Left ventricle myocardium inferior (tissue), 1 donor: ENCODE results near the gene SBK1. TPM values are rescaled to one million over a fixed set of nuclear protein-coding genes. Genes with fewer than 3 reads are reported as not detected.

Source experiments
- DNase-seq: peaks from one replicate; pipeline ENCODE4 v3.0.0-alpha.2; 2020
- H3K27ac ChIP-seq: fragments of 200-600 bp; replicated peaks from 2 replicates; pipeline ENCODE4 v1.8.0; 2021
- H3K27me3 ChIP-seq: fragments of 200-600 bp; 2 replicates; pipeline ENCODE4 v1.8.0; 2021; ENCODE audit warnings: low read depth
- H3K36me3 ChIP-seq: fragments of 200-600 bp; 2 replicates; pipeline ENCODE4 v1.8.0; 2021
- H3K4me1 ChIP-seq: fragments of 200-600 bp; 2 replicates; pipeline ENCODE4 v1.8.0; 2021
- H3K4me3 ChIP-seq: fragments of 200-600 bp; 2 replicates; pipeline ENCODE4 v1.8.0; 2021; ENCODE audit warnings: mild to moderate bottlenecking, moderate library complexity
- H3K9me3 ChIP-seq: fragments of 200-600 bp; replicated peaks from 2 replicates; pipeline ENCODE4 v1.8.0; 2021
- intact Hi-C: fragments of 100-400 bp; cut with micrococcal nuclease; formaldehyde crosslinking; loops from one replicate; pipeline ENCODE4 v1.11.0; 2022
- total RNA-seq: library from RNA; stranded (reverse); fragmentation: NEBNext Ultra II Directional; extraction: Animal tissue kit (Norgen Biotek cat#: 25700); gene quantifications from one replicate; pipeline ENCODE4 v1.2.1, GENCODE V29; 2021
- TF ChIP-seq, protein P1 (sequence below): fragments of 200-600 bp; IDR thresholded peaks from 2 replicates; pipeline ENCODE4 v1.8.0; 2021; ENCODE audit warnings: antibody characterized with exemption, mild to moderate bottlenecking, borderline replicate concordance
- donor health status: DM: no; HTN: yes; CAD: no; lungs with severe emphysema.

SBK1 gene
- total RNA-seq, 1 donor from 2014 or later: 2.3 TPM

- TF ChIP-seq, protein P1, sequence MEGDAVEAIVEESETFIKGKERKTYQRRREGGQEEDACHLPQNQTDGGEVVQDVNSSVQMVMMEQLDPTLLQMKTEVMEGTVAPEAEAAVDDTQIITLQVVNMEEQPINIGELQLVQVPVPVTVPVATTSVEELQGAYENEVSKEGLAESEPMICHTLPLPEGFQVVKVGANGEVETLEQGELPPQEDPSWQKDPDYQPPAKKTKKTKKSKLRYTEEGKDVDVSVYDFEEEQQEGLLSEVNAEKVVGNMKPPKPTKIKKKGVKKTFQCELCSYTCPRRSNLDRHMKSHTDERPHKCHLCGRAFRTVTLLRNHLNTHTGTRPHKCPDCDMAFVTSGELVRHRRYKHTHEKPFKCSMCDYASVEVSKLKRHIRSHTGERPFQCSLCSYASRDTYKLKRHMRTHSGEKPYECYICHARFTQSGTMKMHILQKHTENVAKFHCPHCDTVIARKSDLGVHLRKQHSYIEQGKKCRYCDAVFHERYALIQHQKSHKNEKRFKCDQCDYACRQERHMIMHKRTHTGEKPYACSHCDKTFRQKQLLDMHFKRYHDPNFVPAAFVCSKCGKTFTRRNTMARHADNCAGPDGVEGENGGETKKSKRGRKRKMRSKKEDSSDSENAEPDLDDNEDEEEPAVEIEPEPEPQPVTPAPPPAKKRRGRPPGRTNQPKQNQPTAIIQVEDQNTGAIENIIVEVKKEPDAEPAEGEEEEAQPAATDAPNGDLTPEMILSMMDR: no peak
These were observed 9.3 kb downstream of the SBK1 start for GRCh38 chr16:28301620-28302019.

DNA sequence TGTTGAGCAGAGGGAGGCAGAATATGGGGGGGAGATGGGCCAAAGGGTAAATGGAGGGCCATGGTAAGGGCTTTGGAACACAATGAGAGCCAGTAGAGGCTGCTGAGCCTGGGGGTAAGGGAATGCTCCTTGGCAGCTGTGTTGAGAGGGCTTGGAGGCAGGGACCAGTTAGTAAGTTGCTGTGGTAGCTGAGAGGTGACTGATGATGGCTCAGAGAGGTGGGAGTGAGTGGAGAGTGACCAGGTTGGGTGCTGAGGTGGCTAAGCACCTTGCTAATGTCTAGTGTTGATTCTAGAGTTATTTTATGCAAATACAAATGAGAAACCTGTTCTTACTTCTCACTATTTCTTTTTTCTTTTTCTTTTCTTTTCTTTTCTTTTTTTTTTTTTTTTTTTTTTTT, 10.8 kb downstream of the SBK1 start:
- H3K27ac ChIP-seq: no peak overlapping the region
- no peak for DNase-seq
- no peak overlapping the region for H3K4me3 ChIP-seq
- no peaks in the 10 kb centered on the region for H3K9me3 ChIP-seq
- TF ChIP-seq, protein P1: no peak
- no peaks in the 10 kb centered on the region for H3K36me3 ChIP-seq
- intact Hi-C loops: no loop called here
- H3K27me3 ChIP-seq: peaks cover 5% of the 10 kb centered on the region
- peaks cover 11% of the 10 kb centered on the region for H3K4me1 ChIP-seq

More at GRCh38 chr16:28301620-28302019, 9.3 kb downstream of the SBK1 start:
- intact Hi-C loops: no loop called here
- Histone ChIP-seq H3K27me3 (no peaks in the 10 kb centered on the region), H3K36me3 (no peaks in the 10 kb centered on the region), H3K9me3 (no peaks in the 10 kb centered on the region), H3K4me1 (peaks cover 11% of the 10 kb centered on the region), H3K27ac (no peak overlapping the region), H3K4me3 (no peak overlapping the region)
- no peak for DNase-seq

GRCh38 chr16:28304214-28304613, 11.9 kb downstream of the SBK1 start:
- Histone ChIP-seq H3K9me3 (no peaks in the 10 kb centered on the region), H3K27ac (no peak overlapping the region), H3K4me3 (no peak overlapping the region), H3K36me3 (no peaks in the 10 kb centered on the region), H3K4me1 (peaks cover 15% of the 10 kb centered on the region), H3K27me3 (peaks cover 5% of the 10 kb centered on the region)
- TF ChIP-seq, protein P1: no peak
- intact Hi-C loops: no loop called here
- DNase-seq: peak; percentile 41

DNA sequence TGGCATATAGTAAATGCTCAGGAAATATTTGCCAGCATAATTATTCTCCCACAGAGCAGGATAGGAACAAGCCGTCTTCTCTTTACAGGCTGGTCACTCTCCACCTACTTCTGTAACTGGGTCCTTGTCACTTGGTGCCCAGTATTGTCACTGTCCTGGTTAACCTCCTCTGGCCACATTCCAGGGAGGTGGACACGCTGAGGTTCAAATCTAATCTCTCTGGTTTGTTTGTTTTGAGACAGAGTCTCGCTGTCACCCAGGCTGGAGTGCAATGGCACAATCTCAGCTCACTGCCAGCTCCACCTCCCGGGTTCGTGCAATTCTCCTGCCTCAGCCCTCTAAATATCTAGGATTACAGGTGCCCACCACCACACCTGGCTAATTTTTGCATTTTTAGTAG, 15.6 kb downstream of the SBK1 start:
- intact Hi-C loops: no loop called here
- TF ChIP-seq, protein P1: no peak
- Histone ChIP-seq H3K27me3 (peaks cover 5% of the 10 kb centered on the region), H3K9me3 (no peaks in the 10 kb centered on the region), H3K27ac (no peak overlapping the region), H3K4me3 (no peak overlapping the region), H3K4me1 (peaks cover 21% of the 10 kb centered on the region), H3K36me3 (no peaks in the 10 kb centered on the region)
- DNase-seq: no peak

- Histone ChIP-seq H3K27me3 (peaks cover 5% of the 10 kb centered on the region), H3K27ac (no peak overlapping the region), H3K9me3 (no peaks in the 10 kb centered on the region), H3K36me3 (no peaks in the 10 kb centered on the region), H3K4me3 (no peak overlapping the region), H3K4me1 (peaks cover 21% of the 10 kb centered on the region)
- DNase-seq: peak; percentile 49
- intact Hi-C loops: no loop called here
- TF ChIP-seq, protein P1: no peak
These were observed 16.7 kb downstream of the SBK1 start for GRCh38 chr16:28308794-28309584.
